Neuron (in vitro differentiated cells): ENCODE data around the gene FARP1.
"Not testable (repeated sequence)": the region's sequence is repeated elsewhere in the genome, so short reads cannot be mapped to it uniquely, and the experiment has no call there.

Experiments used
- H2AFZ ChIP-seq: one replicate; pipeline ENCODE4 v1.6.1; 2013; ENCODE audit warnings: low read depth, mild to moderate bottlenecking, inconsistent platforms, low read length, moderate library complexity
- H3K27me3 ChIP-seq: one replicate; pipeline ENCODE4 v1.6.1; 2013; ENCODE audit warnings: low read length; ENCODE audit not compliant: insufficient read depth
- H3K36me3 ChIP-seq: one replicate; pipeline ENCODE4 v1.6.1; 2013; ENCODE audit warnings: low read length; ENCODE audit not compliant: insufficient read depth
- H3K4me1 ChIP-seq: one replicate; pipeline ENCODE4 v1.6.1; 2013; ENCODE audit warnings: low read length; ENCODE audit not compliant: insufficient read depth
- H3K4me3 ChIP-seq: 2 replicates; pipeline ENCODE4 v1.5.1; 2013; ENCODE audit warnings: mild to moderate bottlenecking, low read length, moderate library complexity
- H3K9me3 ChIP-seq: one replicate; pipeline ENCODE4 v1.6.1; 2013; ENCODE audit warnings: low read length

The FARP1 gene

DNA sequence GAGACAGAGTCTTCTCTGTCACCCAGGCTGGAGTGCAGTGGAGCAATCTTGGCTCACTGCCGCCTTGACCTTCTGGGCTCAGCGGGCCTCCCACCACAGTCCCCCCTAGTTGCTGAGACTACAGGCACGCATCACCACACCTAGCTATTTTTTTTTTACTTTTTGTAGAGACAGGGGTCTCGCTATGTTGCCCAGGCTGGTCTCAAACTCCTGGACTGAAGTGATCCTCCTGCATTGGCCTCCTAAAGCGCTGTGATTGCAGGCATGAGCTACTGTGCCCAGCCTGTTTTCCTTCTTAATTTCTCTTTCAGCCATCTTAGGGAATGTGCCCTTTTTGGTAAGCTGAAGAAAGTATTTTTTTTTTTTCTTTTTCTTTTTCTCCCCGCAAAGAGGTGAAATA, 76.8 kb downstream of the FARP1 start:
- Histone ChIP-seq H3K36me3 (peaks cover 29% of the 10 kb centered on the region), H3K4me3 (no peak overlapping the region), H2AFZ (no peak overlapping the region), H3K4me1 (no peaks in the 10 kb centered on the region), H3K9me3 (no peaks in the 10 kb centered on the region), H3K27me3 (no peaks in the 10 kb centered on the region)

DNA sequence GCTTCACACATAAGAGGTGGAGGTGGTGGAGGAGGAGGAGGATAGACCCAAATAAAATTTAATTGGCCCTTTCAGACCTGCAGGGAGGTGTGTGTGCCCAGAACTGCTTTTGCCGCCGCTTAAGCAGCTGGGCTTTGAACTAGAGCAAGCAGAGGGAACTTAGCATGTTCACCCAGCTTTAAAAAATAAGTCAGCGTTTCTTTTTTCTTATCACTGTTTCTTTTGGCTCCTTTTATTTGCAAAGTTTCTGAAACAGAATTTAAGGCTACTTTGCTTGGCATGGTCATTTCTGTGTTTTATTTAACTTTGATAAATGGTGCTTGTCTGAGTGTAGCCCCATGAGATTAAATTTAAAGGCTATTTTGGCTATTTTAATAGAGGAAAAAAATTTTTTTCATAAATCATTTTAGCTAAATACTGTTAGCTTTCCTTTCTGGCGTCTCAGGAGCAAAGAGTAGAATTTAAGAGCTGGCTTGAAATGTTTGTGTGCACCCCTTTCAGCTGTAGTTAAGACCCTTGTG, 77.4 kb downstream of the FARP1 start:
- no peaks in the 10 kb centered on the region for H3K9me3 ChIP-seq
- no peaks in the 10 kb centered on the region for H3K27me3 ChIP-seq
- H3K4me1 ChIP-seq = no peaks in the 10 kb centered on the region
- H3K4me3 ChIP-seq = no peak overlapping the region
- no peak overlapping the region for H2AFZ ChIP-seq
- H3K36me3 ChIP-seq = peaks cover 24% of the 10 kb centered on the region

DNA sequence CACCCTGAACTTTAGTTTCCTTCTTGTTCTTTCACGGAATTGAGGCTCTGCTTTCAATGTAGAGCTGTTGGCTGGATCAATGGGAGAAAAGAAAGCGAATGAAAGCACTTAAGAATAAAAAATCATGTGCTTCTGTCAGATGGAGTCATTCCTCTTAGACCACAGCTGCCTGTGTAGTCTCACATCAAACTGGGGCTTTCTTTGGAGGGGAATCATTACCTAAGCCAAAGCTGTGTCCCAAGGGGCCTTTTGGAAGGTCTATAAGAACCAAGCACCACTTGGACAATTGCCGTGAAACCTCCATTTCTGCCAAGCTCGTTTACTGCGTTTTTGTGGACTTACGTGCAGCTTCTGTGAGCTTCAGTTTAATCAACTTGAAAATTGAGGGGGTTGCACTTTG, 78.3 kb downstream of the FARP1 start:
- Histone ChIP-seq H3K36me3 (peaks cover 25% of the 10 kb centered on the region), H2AFZ (no peak overlapping the region), H3K4me3 (no peak overlapping the region), H3K4me1 (no peaks in the 10 kb centered on the region), H3K27me3 (no peaks in the 10 kb centered on the region), H3K9me3 (peaks cover 5% of the 10 kb centered on the region)

GRCh38 chr13:98222081-98222554, 79.2 kb downstream of the FARP1 start:
- Histone ChIP-seq H3K9me3 (peaks cover 7% of the 10 kb centered on the region), H3K36me3 (peaks cover 25% of the 10 kb centered on the region), H2AFZ (no peak overlapping the region)

GRCh38 chr13:98222816-98223215, 79.9 kb downstream of the FARP1 start:
- H3K4me3 ChIP-seq = no peak overlapping the region
- H3K27me3 ChIP-seq = no peaks in the 10 kb centered on the region
- H3K9me3 ChIP-seq = peaks cover 10% of the 10 kb centered on the region
- H3K36me3 ChIP-seq = peaks cover 19% of the 10 kb centered on the region
- H3K4me1 ChIP-seq = no peaks in the 10 kb centered on the region
- H2AFZ ChIP-seq = no peak overlapping the region

More at GRCh38 chr13:98222081-98222554, 79.2 kb downstream of the FARP1 start:
- Histone ChIP-seq H3K4me3 (no peak overlapping the region), H3K4me1 (no peaks in the 10 kb centered on the region), H3K27me3 (no peaks in the 10 kb centered on the region)

GRCh38 chr13:98223741-98224140, 80.8 kb downstream of the FARP1 start:
- Histone ChIP-seq H2AFZ (no peak overlapping the region), H3K4me1 (no peaks in the 10 kb centered on the region), H3K4me3 (no peak overlapping the region), H3K27me3 (no peaks in the 10 kb centered on the region), H3K36me3 (peaks cover 14% of the 10 kb centered on the region), H3K9me3 (peaks cover 13% of the 10 kb centered on the region)

GRCh38 chr13:98224557-98224956, 81.7 kb downstream of the FARP1 start:
- Histone ChIP-seq H3K27me3 (no peaks in the 10 kb centered on the region), H3K36me3 (peaks cover 14% of the 10 kb centered on the region), H3K4me1 (no peaks in the 10 kb centered on the region), H3K9me3 (peaks cover 13% of the 10 kb centered on the region), H2AFZ (no peak overlapping the region), H3K4me3 (no peak overlapping the region)

- Histone ChIP-seq H3K4me1 (no peaks in the 10 kb centered on the region), H3K9me3 (peaks cover 13% of the 10 kb centered on the region)
Observed at GRCh38 chr13:98225036-98225940, 82.4 kb downstream of the FARP1 start.

DNA sequence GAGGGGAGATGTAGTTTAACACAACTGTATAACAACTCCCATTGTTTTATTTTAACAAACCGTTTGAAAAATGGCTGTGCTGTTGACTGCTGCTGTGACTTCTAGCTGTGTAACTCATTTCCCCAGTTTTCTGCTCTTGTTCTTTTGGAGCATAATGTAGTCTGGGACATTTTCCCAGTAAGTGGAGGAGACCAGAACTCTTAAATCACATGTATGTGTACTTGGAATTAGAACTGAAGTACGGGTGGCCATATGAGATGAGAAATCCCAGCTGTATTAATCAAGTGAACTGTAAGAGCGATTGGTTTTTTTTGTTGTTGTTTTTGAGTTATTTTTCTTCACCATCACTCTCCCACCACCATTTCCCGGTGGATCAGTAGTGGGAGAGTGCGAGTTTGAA, 83.6 kb downstream of the FARP1 start:
- Histone ChIP-seq H3K36me3 (peaks cover 13% of the 10 kb centered on the region), H3K27me3 (no peaks in the 10 kb centered on the region), H3K4me1 (no peaks in the 10 kb centered on the region), H2AFZ (no peak overlapping the region), H3K9me3 (peaks cover 16% of the 10 kb centered on the region), H3K4me3 (no peak overlapping the region)

More at GRCh38 chr13:98225036-98225940, 82.4 kb downstream of the FARP1 start:
- H3K27me3 ChIP-seq = no peaks in the 10 kb centered on the region
- no peak overlapping the region for H3K4me3 ChIP-seq
- no peak overlapping the region for H2AFZ ChIP-seq
- H3K36me3 ChIP-seq = peaks cover 14% of the 10 kb centered on the region

- peaks cover 8% of the 10 kb centered on the region for H3K36me3 ChIP-seq
- H3K4me1 ChIP-seq = no peaks in the 10 kb centered on the region
- no peak overlapping the region for H3K4me3 ChIP-seq
- no peaks in the 10 kb centered on the region for H3K27me3 ChIP-seq
- H2AFZ ChIP-seq = no peak overlapping the region
- peaks cover 16% of the 10 kb centered on the region for H3K9me3 ChIP-seq
Observed at GRCh38 chr13:98228661-98229341, 85.9 kb downstream of the FARP1 start.

DNA sequence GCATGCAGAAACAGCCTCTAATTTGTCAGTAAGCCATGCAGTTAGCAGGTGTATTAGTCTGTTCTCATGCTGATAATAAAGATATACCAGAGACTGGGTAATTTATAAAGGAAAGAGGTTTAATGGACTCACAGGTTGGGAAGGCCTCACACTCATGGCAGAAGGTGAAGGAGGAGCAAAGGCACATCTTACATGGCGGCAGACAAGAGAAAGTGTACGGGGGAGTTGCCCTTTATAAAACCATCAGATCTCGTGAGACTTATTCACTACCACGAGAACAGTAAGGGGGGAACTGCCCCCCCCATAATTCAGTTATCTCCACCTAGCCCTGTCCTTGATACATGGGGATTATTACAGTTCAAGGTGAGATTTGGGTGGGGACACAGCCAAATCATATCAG, 87.9 kb downstream of the FARP1 start:
- H2AFZ ChIP-seq, H3K27me3 ChIP-seq, H3K4me1 ChIP-seq, H3K4me3 ChIP-seq, H3K36me3 ChIP-seq: not testable (repeated sequence)
- H3K9me3 ChIP-seq = peaks cover 15% of the 10 kb centered on the region

DNA sequence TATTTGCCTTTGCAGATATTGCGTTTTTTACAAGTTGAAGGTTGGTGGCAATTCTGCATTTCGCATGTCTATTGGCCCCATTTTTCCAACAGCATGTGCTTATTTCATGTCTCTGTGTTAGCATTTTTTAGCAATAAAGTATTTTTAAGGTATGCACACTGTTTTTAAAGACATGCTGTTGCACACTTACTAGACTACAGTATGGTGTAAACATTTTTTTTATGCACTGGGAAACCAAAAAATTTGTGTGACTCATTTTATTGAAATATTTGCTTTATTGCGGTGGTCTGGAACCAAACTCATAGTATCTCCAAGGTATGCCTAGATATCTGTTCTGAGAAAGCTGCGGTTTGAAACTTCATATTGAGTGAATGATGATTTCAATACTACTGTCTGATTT, 89.6 kb downstream of the FARP1 start:
- Histone ChIP-seq H3K4me3 (no peak overlapping the region), H3K27me3 (no peaks in the 10 kb centered on the region), H3K4me1 (no peaks in the 10 kb centered on the region), H3K36me3 (peaks cover 2% of the 10 kb centered on the region), H2AFZ (no peak overlapping the region), H3K9me3 (peaks cover 8% of the 10 kb centered on the region)

- no peaks in the 10 kb centered on the region for H3K27me3 ChIP-seq
- H3K4me1 ChIP-seq = no peaks in the 10 kb centered on the region
- no peak overlapping the region for H3K4me3 ChIP-seq
- no peak overlapping the region for H2AFZ ChIP-seq
- peaks cover 6% of the 10 kb centered on the region for H3K9me3 ChIP-seq
- peaks cover 2% of the 10 kb centered on the region for H3K36me3 ChIP-seq
Observed at GRCh38 chr13:98233127-98233526, 90.2 kb downstream of the FARP1 start.
